ENCODE data around the gene C2orf78. TPM values are rescaled to one million over a fixed set of nuclear protein-coding genes. Genes with fewer than 3 reads are reported as not detected.

C2orf78 gene
- total and polyA plus RNA-seq, 2 donors (not counting 3 experiments of a cell fraction or from before 2014, with no cell fraction given) = not detected

DNA sequence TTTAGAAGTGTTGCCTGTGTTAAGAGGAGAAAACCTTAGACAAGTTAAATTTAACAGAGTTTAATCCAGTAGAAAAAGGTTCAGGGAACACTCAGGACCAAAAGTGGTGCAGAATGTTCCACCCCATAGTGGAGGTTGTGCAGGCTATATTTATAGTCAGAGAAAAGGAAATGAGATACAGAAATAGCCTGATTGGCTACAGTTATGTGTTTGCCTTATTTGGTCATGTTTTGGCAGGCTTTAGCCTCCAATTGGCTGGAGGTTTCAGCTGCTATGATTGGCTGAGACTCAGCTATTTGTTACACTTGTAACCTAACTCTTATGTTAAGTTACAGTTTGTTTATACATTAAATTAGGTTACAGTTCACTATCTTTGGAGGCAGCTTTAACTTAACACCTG lies 48.9 kb downstream of the C2orf78 start:
- H3K36me3 ChIP-seq (ENCODE audit: control insufficient read depth in 2 of 2, extremely low read depth in 1 of 2, insufficient read depth in 2 of 2, low read length in 2 of 2) = peaks cover 0 to 6% of the 10 kb centered on the region in 2 experiments
- H3K9me3 ChIP-seq (replicated peaks; ENCODE audit: control insufficient read depth, insufficient read depth, low read length) = no peaks in the 10 kb centered on the region
- no peak overlapping the region for H3K4me3 ChIP-seq (replicated peaks in 1 of 3; ENCODE audit: insufficient read depth in 1 of 3, low read depth in 1 of 3, low read length in 3 of 3)
- H3K9ac ChIP-seq (replicated peaks; ENCODE audit: extremely low read depth, insufficient read depth, low read length) = no peak overlapping the region
- BruUV-seq (replicated peaks) = no TSS peak
- dilution Hi-C loops (cut with MboI; ENCODE audit: extremely low pct_ligation_motif_present, low sequenced_read_pairs) = no loop called here
- intact Hi-C loops (cut with micrococcal nuclease) = no loop called here
- peaks cover 15% of the 10 kb centered on the region for H3K4me1 ChIP-seq (ENCODE audit: control insufficient read depth, extremely low read depth, insufficient read depth, low read length)
- POLR2A ChIA-PET = no interaction called here
- FAIRE-seq = no peak
- no peak overlapping the region for H2AFZ ChIP-seq (ENCODE audit: low read depth, low read length)
- CTCF ChIA-PET = interaction anchor here (1.0 kb wide), 1 partner anchor 10 kb away, joined by 3 read pairs; no protein-coding TSS in a partner anchor
- no peak overlapping the region for H3K4me2 ChIP-seq (ENCODE audit: insufficient read depth, low read length)
- peak; percentile 11 for DNase-seq (ENCODE audit: low read depth, low spot score)
- TF ChIP-seq FOS (IDR thresholded peaks at IDR 0.05; ENCODE audit: borderline replicate concordance, insufficient read depth, low read length) (no peak), POLR2AphosphoS5 (IDR thresholded peaks at IDR 0.05; ENCODE audit: insufficient read depth, low read depth, low read length) (no peak), JUN (IDR thresholded peaks at IDR 0.05; ENCODE audit: borderline replicate concordance, insufficient read depth, insufficient read length, low read depth) (no peak)
- TF ChIP-seq, protein P1, sequence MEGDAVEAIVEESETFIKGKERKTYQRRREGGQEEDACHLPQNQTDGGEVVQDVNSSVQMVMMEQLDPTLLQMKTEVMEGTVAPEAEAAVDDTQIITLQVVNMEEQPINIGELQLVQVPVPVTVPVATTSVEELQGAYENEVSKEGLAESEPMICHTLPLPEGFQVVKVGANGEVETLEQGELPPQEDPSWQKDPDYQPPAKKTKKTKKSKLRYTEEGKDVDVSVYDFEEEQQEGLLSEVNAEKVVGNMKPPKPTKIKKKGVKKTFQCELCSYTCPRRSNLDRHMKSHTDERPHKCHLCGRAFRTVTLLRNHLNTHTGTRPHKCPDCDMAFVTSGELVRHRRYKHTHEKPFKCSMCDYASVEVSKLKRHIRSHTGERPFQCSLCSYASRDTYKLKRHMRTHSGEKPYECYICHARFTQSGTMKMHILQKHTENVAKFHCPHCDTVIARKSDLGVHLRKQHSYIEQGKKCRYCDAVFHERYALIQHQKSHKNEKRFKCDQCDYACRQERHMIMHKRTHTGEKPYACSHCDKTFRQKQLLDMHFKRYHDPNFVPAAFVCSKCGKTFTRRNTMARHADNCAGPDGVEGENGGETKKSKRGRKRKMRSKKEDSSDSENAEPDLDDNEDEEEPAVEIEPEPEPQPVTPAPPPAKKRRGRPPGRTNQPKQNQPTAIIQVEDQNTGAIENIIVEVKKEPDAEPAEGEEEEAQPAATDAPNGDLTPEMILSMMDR (IDR thresholded peaks at IDR 0.05; ENCODE audit: extremely low read depth in 1 of 2, insufficient read depth in 1 of 2, low read depth in 1 of 2, low read length in 2 of 2) = no peak
- no peaks in the 10 kb centered on the region for H4K20me1 ChIP-seq (replicated peaks; ENCODE audit: control insufficient read depth, extremely low read depth, insufficient read depth, low read length)
- H3K27me3 ChIP-seq (ENCODE audit: control insufficient read depth in 2 of 2, insufficient read depth in 2 of 2, low read length in 2 of 2) = no peaks in the 10 kb centered on the region
- H3K79me2 ChIP-seq (ENCODE audit: control insufficient read depth, insufficient read depth, low read length) = no peaks in the 10 kb centered on the region
- H3K27ac ChIP-seq (ENCODE audit: insufficient read depth, low read depth, low read length) = no peak overlapping the region
- H3K9me1 ChIP-seq (replicated peaks; ENCODE audit: control insufficient read depth, extremely low read depth, insufficient read depth, low read length) = no peaks in the 10 kb centered on the region
